Natural killer cell (primary cell): ENCODE results near the gene RNF180. TPM values are rescaled to one million over a fixed set of nuclear protein-coding genes. Genes with fewer than 3 reads are reported as not detected.

Source experiments
- ATAC-seq, 3 donors: fragments of 150-1000 bp in 2 of 3; fragments of 200-7000 bp in 1 of 3; cut with Tn5 transposase; 1 replicate in 1 of 3; 2 replicates in 2 of 3; pipeline ENCODE4 v1.10.0; 2021; ENCODE audit warnings: mild to moderate bottlenecking in 2 of 3, moderate library complexity in 2 of 3
- DNase-seq, 2 donors: peaks; one replicate each; pipeline versions ENCODE4 v3.0.0 to v3.0.0-alpha.2; 2013 to 2021; ENCODE audit warnings: mixed read lengths in 1 of 2
- H3K27ac ChIP-seq: one replicate; pipeline ENCODE4 v1.5.1; 2013; ENCODE audit warnings: mild to moderate bottlenecking, low read length
- H3K27me3 ChIP-seq: one replicate; pipeline ENCODE4 v1.6.1; 2013; ENCODE audit warnings: low read length; ENCODE audit not compliant: control insufficient read depth, insufficient read depth
- H3K36me3 ChIP-seq: one replicate; pipeline ENCODE4 v1.6.1; 2013; ENCODE audit warnings: low read length; ENCODE audit not compliant: control insufficient read depth, insufficient read depth
- H3K4me1 ChIP-seq: one replicate; pipeline ENCODE4 v1.6.1; 2013; ENCODE audit warnings: low read length; ENCODE audit not compliant: control insufficient read depth, insufficient read depth
- H3K4me3 ChIP-seq: one replicate; pipeline ENCODE4 v1.5.1; 2013; ENCODE audit warnings: low read length
- H3K9me3 ChIP-seq: one replicate; pipeline ENCODE4 v1.6.1; 2013; ENCODE audit warnings: low read length; ENCODE audit not compliant: control insufficient read depth, insufficient read depth
- H3K27ac Mint-ChIP-seq, 2 donors: one replicate each; pipeline ENCODE4 v1.8.0; 2022; ENCODE audit warnings: mild to moderate bottlenecking in 2 of 2, mixed read lengths in 2 of 2, moderate library complexity in 1 of 2
- H3K27me3 Mint-ChIP-seq, 2 donors: one replicate each; pipeline ENCODE4 v1.8.0; 2022; ENCODE audit warnings: low read depth in 2 of 2, mixed read lengths in 2 of 2
- H3K36me3 Mint-ChIP-seq: one replicate; pipeline ENCODE4 v1.8.0; 2022; ENCODE audit warnings: mixed read lengths
- H3K4me1 Mint-ChIP-seq, 2 donors: one replicate each; pipeline ENCODE4 v1.8.0; 2022; ENCODE audit warnings: mixed read lengths in 2 of 2
- H3K4me3 Mint-ChIP-seq: one replicate; pipeline ENCODE4 v1.8.0; 2022; ENCODE audit warnings: mild to moderate bottlenecking, moderate library complexity, mixed read lengths
- H3K9me3 Mint-ChIP-seq, 2 donors: one replicate each; pipeline ENCODE4 v1.8.0; 2022; ENCODE audit warnings: mixed read lengths in 2 of 2
- CTCF ChIP-seq: fragments of 200-600 bp; IDR thresholded peaks from one replicate; pipeline ENCODE4 v1.8.0; 2022; ENCODE audit warnings: antibody characterized with exemption
- WGBS: methylation state at CpG from one replicate; pipeline ENCODE4 v1.1.7; 2013; ENCODE audit warnings: missing lambda C conversion rate; ENCODE audit not compliant: insufficient coverage; 5-methylcytosine and 5-hydroxymethylcytosine counted together
- intact Hi-C: fragments of 100-400 bp; cut with micrococcal nuclease; formaldehyde crosslinking; loops from one replicate; pipeline ENCODE4 v1.14.2; 2022
- total RNA-seq, 4 donors: library from RNA; stranded (reverse); fragments of 120-200 nt in 1 of 4; gene quantifications; one replicate each; pipeline versions ENCODE4 v1.2.3 to v1.2.4, GENCODE V29; 2013 to 2022

The RNF180 gene
- total RNA-seq, 3 donors from 2014 or later (not counting 1 experiment from before 2014, with no cell fraction given) = not detected

- peaks cover 5 to 23% of the 10 kb centered on the region in 2 donors for H3K9me3 Mint-ChIP-seq
- H3K4me3 Mint-ChIP-seq = no peak overlapping the region
- no peaks in the 10 kb centered on the region for H3K27me3 Mint-ChIP-seq
- TF ChIP-seq CTCF = no peak
- DNase-seq (no peak), ATAC-seq (no peak)
- Histone ChIP-seq H3K27me3 (no peaks in the 10 kb centered on the region), H3K36me3 (no peaks in the 10 kb centered on the region), H3K4me3 (no peak overlapping the region), H3K9me3 (no peaks in the 10 kb centered on the region), H3K4me1 (no peaks in the 10 kb centered on the region), H3K27ac (no peak overlapping the region)
- H3K4me1 Mint-ChIP-seq = no peaks in the 10 kb centered on the region
- H3K27ac Mint-ChIP-seq = no peak overlapping the region
- WGBS = 63% methylated on average over 1 of the region's 2 CpGs
- intact Hi-C loops = no loop called here
- H3K36me3 Mint-ChIP-seq = no peaks in the 10 kb centered on the region
Measured at GRCh38 chr5:64176301-64176700, 10.7 kb downstream of the RNF180 start.

GRCh38 chr5:64180661-64181343 lies 15.2 kb downstream of the RNF180 start:
- Mint-ChIP-seq H3K4me1 (no peaks in the 10 kb centered on the region), H3K36me3 (no peaks in the 10 kb centered on the region), H3K9me3 (peaks cover 7 to 18% of the 10 kb centered on the region in 2 donors), H3K27me3 (no peaks in the 10 kb centered on the region), H3K27ac (no peak overlapping the region), H3K4me3 (no peak overlapping the region)
- ATAC-seq = no peak
- no peak for TF ChIP-seq CTCF
- Histone ChIP-seq H3K9me3 (no peaks in the 10 kb centered on the region), H3K27me3 (no peaks in the 10 kb centered on the region), H3K36me3 (no peaks in the 10 kb centered on the region), H3K4me1 (no peaks in the 10 kb centered on the region), H3K4me3 (no peak overlapping the region), H3K27ac (no peak overlapping the region)
- DNase-seq = no peak
- intact Hi-C loops = no loop called here
- 48% methylated on average over 8 of the region's 8 CpGs for WGBS

GRCh38 chr5:64181440-64181839 lies 15.8 kb downstream of the RNF180 start:
- Mint-ChIP-seq H3K4me1 (no peaks in the 10 kb centered on the region), H3K9me3 (peaks cover 5 to 15% of the 10 kb centered on the region in 2 donors), H3K27ac (no peak overlapping the region)

More at GRCh38 chr5:64181440-64181839, 15.8 kb downstream of the RNF180 start:
- ATAC-seq (no peak), DNase-seq (no peak)
- intact Hi-C loops = no loop called here
- no peak overlapping the region for H3K27ac ChIP-seq
- 83% methylated on average over 1 of the region's 2 CpGs for WGBS
- Mint-ChIP-seq H3K4me3 (no peak overlapping the region), H3K36me3 (no peaks in the 10 kb centered on the region), H3K27me3 (no peaks in the 10 kb centered on the region)
- no peaks in the 10 kb centered on the region for H3K4me1 ChIP-seq
- H3K4me3 ChIP-seq = no peak overlapping the region
- H3K27me3 ChIP-seq = no peaks in the 10 kb centered on the region
- no peaks in the 10 kb centered on the region for H3K9me3 ChIP-seq
- H3K36me3 ChIP-seq = no peaks in the 10 kb centered on the region
- no peak for TF ChIP-seq CTCF
